ENCODE measurements around the gene DR1. TPM values are rescaled to one million over a fixed set of nuclear protein-coding genes. Genes with fewer than 3 reads are reported as not detected.

Gene DR1
- polyA plus RNA-seq, 6 donors from 2014 or later: 53.3 to 72.2 (median 59.3) TPM

Other genes starting within 250 kb of the DR1 start
- 10 to 100 TPM; 18.1 to 25.9 (median 22.8) TPM for gene TMED5, start 165.5 kb upstream of the DR1 start, polyA plus RNA-seq (ENCODE audit: low read depth in 6 of 6)
- gene CCDC18, start 165.2 kb upstream of the DR1 start, polyA plus RNA-seq (ENCODE audit: low read depth in 6 of 6): 10 to 100 TPM in 1 of 6 donors, 1 to 10 TPM in 5; 4.9 to 14.0 (median 6.3) TPM
- gene FNBP1L, start 102.2 kb downstream of the DR1 start, polyA plus RNA-seq (ENCODE audit: low read depth in 6 of 6): 1 to 10 TPM in 5 of 6 donors, not detected in 1; 1.6 to 4.6 (median 2.2) TPM

Measured in naive B cell (primary cell).